Measurements from ENCODE around the gene APELA.

DNA sequence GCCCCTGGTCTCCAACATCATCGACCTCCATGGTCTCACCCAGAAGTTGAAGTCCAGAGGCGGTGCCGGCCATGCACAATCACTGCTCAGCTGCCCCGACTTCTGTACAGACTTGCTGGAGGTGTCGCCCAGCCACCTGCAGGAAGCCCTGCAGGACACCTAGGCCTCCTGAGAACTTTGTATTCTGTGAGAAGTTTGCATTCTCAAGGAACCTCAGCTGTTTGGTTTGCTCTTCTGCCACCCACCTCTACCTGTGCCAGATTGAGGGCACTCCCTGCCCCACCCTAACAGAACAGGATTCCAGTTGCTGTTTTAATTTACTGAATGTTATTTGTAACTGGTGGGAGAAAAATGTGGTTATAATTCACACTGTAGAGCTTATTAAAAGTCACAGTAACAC is 53.7 kb downstream of the APELA start:
- TF ChIP-seq, protein P1, sequence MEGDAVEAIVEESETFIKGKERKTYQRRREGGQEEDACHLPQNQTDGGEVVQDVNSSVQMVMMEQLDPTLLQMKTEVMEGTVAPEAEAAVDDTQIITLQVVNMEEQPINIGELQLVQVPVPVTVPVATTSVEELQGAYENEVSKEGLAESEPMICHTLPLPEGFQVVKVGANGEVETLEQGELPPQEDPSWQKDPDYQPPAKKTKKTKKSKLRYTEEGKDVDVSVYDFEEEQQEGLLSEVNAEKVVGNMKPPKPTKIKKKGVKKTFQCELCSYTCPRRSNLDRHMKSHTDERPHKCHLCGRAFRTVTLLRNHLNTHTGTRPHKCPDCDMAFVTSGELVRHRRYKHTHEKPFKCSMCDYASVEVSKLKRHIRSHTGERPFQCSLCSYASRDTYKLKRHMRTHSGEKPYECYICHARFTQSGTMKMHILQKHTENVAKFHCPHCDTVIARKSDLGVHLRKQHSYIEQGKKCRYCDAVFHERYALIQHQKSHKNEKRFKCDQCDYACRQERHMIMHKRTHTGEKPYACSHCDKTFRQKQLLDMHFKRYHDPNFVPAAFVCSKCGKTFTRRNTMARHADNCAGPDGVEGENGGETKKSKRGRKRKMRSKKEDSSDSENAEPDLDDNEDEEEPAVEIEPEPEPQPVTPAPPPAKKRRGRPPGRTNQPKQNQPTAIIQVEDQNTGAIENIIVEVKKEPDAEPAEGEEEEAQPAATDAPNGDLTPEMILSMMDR (IDR thresholded peaks at IDR 0.05; ENCODE audit: insufficient read depth, low read length) = no peak
- TF ChIP-seq POLR2AphosphoS5 (IDR thresholded peaks at IDR 0.05; ENCODE audit: low read depth) (no peak), GABPA (IDR thresholded peaks at IDR 0.05; ENCODE audit: low read depth) (no peak)

Data from HL-60 (cell line).